WTC11 (cell line): ENCODE results near the gene STXBP2. TPM values are rescaled to one million over a fixed set of nuclear protein-coding genes. Genes with fewer than 3 reads are reported as not detected.

Experiments
- ATAC-seq: fragments of 200-7000 bp; cut with Tn5 transposase; 2 replicates; pipeline ENCODE4 v1.10.0; 2021; ENCODE audit warnings: mild to moderate bottlenecking, moderate library complexity
- CTCF ChIA-PET: fragments of 300-600 bp; sonication (Branson Sonifier 250); formaldehyde crosslinking; loops from one replicate; lab custom pipeline; 2021; ENCODE audit warnings: antibody characterized with exemption; lab: Charles Lee
- POLR2A ChIA-PET: fragments of 350-600 bp; sonication (Branson Sonifier 250); formaldehyde crosslinking; loops from one replicate; lab custom pipeline; 2021; ENCODE audit warnings: antibody characterized with exemption; lab: Charles Lee
- DNase-seq: peaks from one replicate; pipeline ENCODE4 v3.0.0; 2021; ENCODE audit warnings: low spot score
- H3K27ac Mint-ChIP-seq: 2 replicates; pipeline ENCODE4 v1.8.0; 2021; ENCODE audit warnings: mixed read lengths
- H3K27me3 Mint-ChIP-seq: 2 replicates; pipeline ENCODE4 v1.8.0; 2021; ENCODE audit warnings: low read depth, mild to moderate bottlenecking, moderate library complexity, mixed read lengths
- H3K36me3 Mint-ChIP-seq: 2 replicates; pipeline ENCODE4 v1.8.0; 2021; ENCODE audit warnings: mixed read lengths
- H3K4me1 Mint-ChIP-seq: 2 replicates; pipeline ENCODE4 v1.8.0; 2022; ENCODE audit warnings: mixed read lengths
- H3K4me3 Mint-ChIP-seq: 2 replicates; pipeline ENCODE4 v1.8.0; 2021; ENCODE audit warnings: mild to moderate bottlenecking, moderate library complexity, mixed read lengths
- H3K9me3 Mint-ChIP-seq: 2 replicates; pipeline ENCODE4 v1.8.0; 2021; ENCODE audit warnings: mixed read lengths
- CREM ChIP-seq: sonication (generic); formaldehyde crosslinking; IDR thresholded peaks from 2 replicates; pipeline ENCODE4 v1.8.1; 2022; ENCODE audit warnings: mild to moderate bottlenecking, missing genetic modification reagents, moderate library complexity
- CTCF ChIP-seq: fragments of 200-600 bp; IDR thresholded peaks from 2 replicates; pipeline ENCODE4 v1.8.0; 2022; ENCODE audit warnings: antibody characterized with exemption
- EMX1 ChIP-seq: fragments of 250-450 bp; sonication (Bioruptor Pico); IDR thresholded peaks from 2 replicates; pipeline ENCODE4 v1.8.0; 2021; ENCODE audit warnings: mild to moderate bottlenecking
- FOXP1 ChIP-seq: sonication (generic); formaldehyde crosslinking; IDR thresholded peaks from 2 replicates; pipeline ENCODE4 v1.8.0; 2022; ENCODE audit warnings: missing genetic modification reagents, mild to moderate bottlenecking, moderate library complexity, borderline replicate concordance
- HMGXB4 ChIP-seq: sonication (generic); formaldehyde crosslinking; IDR thresholded peaks from 2 replicates; pipeline ENCODE4 v1.8.1; 2023; ENCODE audit warnings: mild to moderate bottlenecking, moderate library complexity, missing genetic modification reagents
- IRF1 ChIP-seq: sonication (generic); formaldehyde crosslinking; IDR thresholded peaks from 2 replicates; pipeline ENCODE4 v1.8.0; 2023; ENCODE audit warnings: missing genetic modification reagents
- MAX ChIP-seq: sonication (generic); formaldehyde crosslinking; IDR thresholded peaks from 2 replicates; pipeline ENCODE4 v1.8.0; 2022; ENCODE audit warnings: mild to moderate bottlenecking, missing genetic modification reagents
- NR3C1 ChIP-seq: sonication (generic); formaldehyde crosslinking; conservative IDR thresholded peaks from 2 replicates; pipeline ENCODE4 v1.8.1; 2023; ENCODE audit warnings: low read depth, mild to moderate bottlenecking, missing genetic modification reagents
- TEAD1 ChIP-seq: sonication (generic); formaldehyde crosslinking; IDR thresholded peaks from 2 replicates; pipeline ENCODE4 v1.8.0; 2022; ENCODE audit warnings: mild to moderate bottlenecking, missing genetic modification reagents
- TEAD4 ChIP-seq: sonication (generic); formaldehyde crosslinking; IDR thresholded peaks from 2 replicates; pipeline ENCODE4 v1.8.0; 2022; ENCODE audit warnings: mild to moderate bottlenecking, missing genetic modification reagents
- USF2 ChIP-seq: sonication (generic); formaldehyde crosslinking; IDR thresholded peaks from 2 replicates; pipeline ENCODE4 v1.8.1; 2023; ENCODE audit warnings: mild to moderate bottlenecking, missing genetic modification reagents, moderate library complexity
- ZBTB21 ChIP-seq: sonication (generic); formaldehyde crosslinking; IDR thresholded peaks from 2 replicates; pipeline ENCODE4 v1.8.1; 2023; ENCODE audit warnings: mild to moderate bottlenecking, missing genetic modification reagents, borderline replicate concordance
- ZNF532 ChIP-seq: fragments of 250-450 bp; sonication (Bioruptor Pico); IDR thresholded peaks from 2 replicates; pipeline ENCODE4 v1.9.0; 2021; ENCODE audit warnings: mild to moderate bottlenecking, borderline replicate concordance
- total RNA-seq: library from RNA; stranded (reverse); gene quantifications from 3 replicates; pipeline ENCODE4 v1.2.3, GENCODE V29; 2021

The STXBP2 gene
- total RNA-seq, 1 experiment from 2014 or later = 68.9 TPM

GRCh38 chr19:7679771-7680605 lies 43.1 kb downstream of the STXBP2 start:
- Mint-ChIP-seq H3K4me3 (peak overlapping the region; percentile 57), H3K27ac (no peak overlapping the region), H3K4me1 (peaks cover 9% of the 10 kb centered on the region), H3K27me3 (peaks cover 39% of the 10 kb centered on the region), H3K9me3 (no peaks in the 10 kb centered on the region), H3K36me3 (peaks cover 11% of the 10 kb centered on the region)
- CTCF ChIA-PET = interaction anchor here (0.8 to 2.7 kb wide), 51 partner anchors 9 to 326 kb away, joined by 3 to 99 read pairs (median 8); partner anchors contain the start of genes CAMSAP3, CD209, PET100 and PNPLA6
- ATAC-seq = peak; percentile 13
- POLR2A ChIA-PET = interaction anchor here (0.7 to 1.3 kb wide), 2 partner anchors 111 to 120 kb away, joined by 3 read pairs; no protein-coding TSS in a partner anchor
- no peak for DNase-seq
- TF ChIP-seq ZNF532 (CRISPR knock-in tag) (no peak), NR3C1 (no peak), EMX1 (no peak), USF2 (CRISPR knock-in tag) (no peak), HMGXB4 (CRISPR knock-in tag) (no peak), IRF1 (CRISPR knock-in tag) (no peak), CTCF (no peak), TEAD1 (CRISPR knock-in tag) (no peak), MAX (no peak), CREM (CRISPR knock-in tag) (no peak), TEAD4 (no peak), FOXP1 (CRISPR knock-in tag) (no peak), ZBTB21 (CRISPR knock-in tag) (no peak)
